DND-41 (cell line): ENCODE measurements around the gene DPEP1.
A peak's percentile ranks its signal among the peaks of the same experiment; 100 is the strongest.

Source experiments
- ATAC-seq: fragments of 200-7000 bp; cut with Tn5 transposase; 3 replicates; pipeline ENCODE4 v1.9.1; 2021; ENCODE audit warnings: low read depth; ENCODE audit not compliant: insufficient read depth
- DNase-seq: peaks from one replicate; pipeline ENCODE4 v3.0.0-alpha.2; 2020
- H2AFZ ChIP-seq: 2 replicates; pipeline ENCODE4 v1.6.0; 2012; ENCODE audit warnings: low read depth, low read length
- H3K27ac ChIP-seq: 2 replicates; pipeline ENCODE4 v1.5.1; 2012; ENCODE audit warnings: low read length, inconsistent platforms
- H3K27me3 ChIP-seq: fragments of 200-600 bp; sonication (generic); 2 replicates; pipeline ENCODE4 v1.6.0; 2012; ENCODE audit warnings: low read length, mild to moderate bottlenecking, inconsistent platforms; ENCODE audit not compliant: insufficient read depth, poor library complexity
- H3K36me3 ChIP-seq: 2 replicates; pipeline ENCODE4 v1.5.1; 2012; ENCODE audit warnings: low read length, inconsistent platforms; ENCODE audit not compliant: insufficient read depth
- H3K4me1 ChIP-seq: 2 replicates; pipeline ENCODE4 v1.5.1; 2012; ENCODE audit warnings: mild to moderate bottlenecking, low read length; ENCODE audit not compliant: insufficient read depth
- H3K4me2 ChIP-seq: 2 replicates; pipeline ENCODE4 v1.6.0; 2012; ENCODE audit warnings: mild to moderate bottlenecking, moderate library complexity, low read length, inconsistent platforms; ENCODE audit not compliant: insufficient read depth
- H3K4me3 ChIP-seq, 2 experiments: fragments of 200-600 bp in 1 of 2; shearing (Covaris generic) in 1 of 2; 2 replicates each; pipeline ENCODE4 v1.5.1; 2012 to 2016; ENCODE audit warnings: inconsistent platforms in 2 of 2, low read length in 2 of 2, mild to moderate bottlenecking in 2 of 2, low read depth in 1 of 2, moderate library complexity in 1 of 2
- H3K79me2 ChIP-seq: 2 replicates; pipeline ENCODE4 v1.6.0; 2012; ENCODE audit warnings: low read length, inconsistent platforms; ENCODE audit not compliant: insufficient read depth
- H3K9ac ChIP-seq: 2 replicates; pipeline ENCODE4 v1.6.0; 2012; ENCODE audit warnings: low read depth, mild to moderate bottlenecking, inconsistent platforms, low read length, moderate library complexity
- H3K9me3 ChIP-seq: 2 replicates; pipeline ENCODE4 v1.5.1; 2012; ENCODE audit warnings: low read length, moderate library complexity, mild to moderate bottlenecking, inconsistent platforms; ENCODE audit not compliant: insufficient read depth, severe bottlenecking
- H4K20me1 ChIP-seq: 2 replicates; pipeline ENCODE4 v1.6.0; 2012; ENCODE audit warnings: low read length; ENCODE audit not compliant: insufficient read depth
- EZH2 ChIP-seq: IDR thresholded peaks from 3 replicates; pipeline ENCODE4 v1.6.1; 2012; ENCODE audit warnings: borderline replicate concordance, low read depth, mild to moderate bottlenecking, moderate library complexity, low read length, inconsistent platforms; ENCODE audit not compliant: severe bottlenecking
- TF ChIP-seq, protein P1 (sequence below): IDR thresholded peaks from 2 replicates; pipeline ENCODE4 v1.5.1; 2012; ENCODE audit warnings: borderline replicate concordance, low read length, moderate library complexity, mild to moderate bottlenecking; ENCODE audit not compliant: poor library complexity, severe bottlenecking; ENCODE audit errors: extremely low read depth

DPEP1 gene

GRCh38 chr16:89667633-89668032 lies 54.2 kb downstream of the DPEP1 start:
- Histone ChIP-seq H3K36me3 (peaks cover 17% of the 10 kb centered on the region), H3K27ac (no peak overlapping the region), H3K4me3 (no peak overlapping the region), H3K4me2 (peak overlapping the region; percentile 42; the same call in 1 of the 2 replicates), H2AFZ (no peak overlapping the region), H3K79me2 (no peaks in the 10 kb centered on the region), H3K4me1 (peaks cover 17% of the 10 kb centered on the region), H3K9me3 (no peaks in the 10 kb centered on the region), H3K27me3 (no peaks in the 10 kb centered on the region), H3K9ac (no peak overlapping the region), H4K20me1 (no peaks in the 10 kb centered on the region)
- TF ChIP-seq EZH2: no peak
- TF ChIP-seq, protein P1, sequence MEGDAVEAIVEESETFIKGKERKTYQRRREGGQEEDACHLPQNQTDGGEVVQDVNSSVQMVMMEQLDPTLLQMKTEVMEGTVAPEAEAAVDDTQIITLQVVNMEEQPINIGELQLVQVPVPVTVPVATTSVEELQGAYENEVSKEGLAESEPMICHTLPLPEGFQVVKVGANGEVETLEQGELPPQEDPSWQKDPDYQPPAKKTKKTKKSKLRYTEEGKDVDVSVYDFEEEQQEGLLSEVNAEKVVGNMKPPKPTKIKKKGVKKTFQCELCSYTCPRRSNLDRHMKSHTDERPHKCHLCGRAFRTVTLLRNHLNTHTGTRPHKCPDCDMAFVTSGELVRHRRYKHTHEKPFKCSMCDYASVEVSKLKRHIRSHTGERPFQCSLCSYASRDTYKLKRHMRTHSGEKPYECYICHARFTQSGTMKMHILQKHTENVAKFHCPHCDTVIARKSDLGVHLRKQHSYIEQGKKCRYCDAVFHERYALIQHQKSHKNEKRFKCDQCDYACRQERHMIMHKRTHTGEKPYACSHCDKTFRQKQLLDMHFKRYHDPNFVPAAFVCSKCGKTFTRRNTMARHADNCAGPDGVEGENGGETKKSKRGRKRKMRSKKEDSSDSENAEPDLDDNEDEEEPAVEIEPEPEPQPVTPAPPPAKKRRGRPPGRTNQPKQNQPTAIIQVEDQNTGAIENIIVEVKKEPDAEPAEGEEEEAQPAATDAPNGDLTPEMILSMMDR: no peak
- DNase-seq (no peak), ATAC-seq (no peak)

GRCh38 chr16:89668790-89669158 lies 55.3 kb downstream of the DPEP1 start:
- no peak for ATAC-seq
- peak overlapping the region; percentile 42 for H3K4me2 ChIP-seq
- H4K20me1 ChIP-seq: no peaks in the 10 kb centered on the region
- no peak for DNase-seq
- H3K79me2 ChIP-seq: no peaks in the 10 kb centered on the region
- peak overlapping the region; percentile 52 for H2AFZ ChIP-seq
- H3K4me3 ChIP-seq: peak overlapping the region in 1 of 2 experiments; percentile 32; a peak in 2 of 4 replicates
- peaks cover 6% of the 10 kb centered on the region for H3K36me3 ChIP-seq
- H3K9me3 ChIP-seq: no peaks in the 10 kb centered on the region
- H3K27ac ChIP-seq: peak overlapping the region; percentile 49
- peak overlapping the region; percentile 33; the same call in 1 of the 2 replicates for H3K9ac ChIP-seq
- TF ChIP-seq, protein P1: no peak
- no peak for TF ChIP-seq EZH2
- no peaks in the 10 kb centered on the region for H3K27me3 ChIP-seq
- H3K4me1 ChIP-seq: peaks cover 17% of the 10 kb centered on the region

DNA sequence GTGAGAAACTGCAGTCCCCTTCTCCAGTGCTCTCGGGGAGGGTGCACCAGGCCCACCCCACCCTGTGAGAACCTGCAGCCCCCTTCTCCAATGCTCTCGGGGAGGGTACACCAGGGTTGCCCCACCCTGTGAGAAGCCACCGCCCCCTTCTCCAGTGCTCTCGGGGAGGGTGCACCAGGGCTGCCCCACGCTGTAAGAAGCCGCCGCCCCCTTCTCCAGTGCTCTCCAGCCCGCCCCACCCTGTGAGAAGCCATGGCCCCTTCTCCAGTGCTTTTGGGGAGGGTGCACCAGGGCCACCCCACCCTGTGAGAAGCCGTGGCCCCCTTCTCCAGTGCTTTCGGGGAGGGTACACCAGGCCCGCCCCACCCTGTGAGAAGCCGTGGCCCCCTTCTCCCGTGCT lies 56.3 kb downstream of the DPEP1 start:
- ATAC-seq (no peak), DNase-seq (no peak)
- no peaks in the 10 kb centered on the region for H3K79me2 ChIP-seq
- H4K20me1 ChIP-seq: no peaks in the 10 kb centered on the region
- H2AFZ ChIP-seq: no peak overlapping the region
- no peaks in the 10 kb centered on the region for H3K9me3 ChIP-seq
- peaks cover 17% of the 10 kb centered on the region for H3K4me1 ChIP-seq
- H3K27me3 ChIP-seq: no peaks in the 10 kb centered on the region
- H3K9ac ChIP-seq: no peak overlapping the region
- no peak overlapping the region for H3K27ac ChIP-seq
- no peak overlapping the region for H3K4me2 ChIP-seq
- no peak overlapping the region for H3K4me3 ChIP-seq
- no peaks in the 10 kb centered on the region for H3K36me3 ChIP-seq
- TF ChIP-seq EZH2: no peak
- TF ChIP-seq, protein P1: no peak
